HCT116 (cell line): ENCODE results near the gene ZBTB7B.

Experiments used
- CBX3 ChIP-seq: IDR thresholded peaks from 2 replicates; pipeline ENCODE4 v1.6.1; 2012; ENCODE audit warnings: low read depth
- CTCF ChIP-seq, 3 experiments: fragments of 200-600 bp in 1 of 3; sonication (generic) in 1 of 3; IDR thresholded peaks in 2 of 3; conservative IDR thresholded peaks in 1 of 3; 2 replicates each; pipeline ENCODE4 v1.5.1; 2012 to 2017; ENCODE audit warnings: low read depth in 2 of 3, low read length in 2 of 3, antibody characterized with exemption in 1 of 3, borderline replicate concordance in 1 of 3, control low read depth in 1 of 3, mild to moderate bottlenecking in 1 of 3, mixed read lengths in 1 of 3, mixed run types in 1 of 3, moderate library complexity in 1 of 3; ENCODE audit not compliant: insufficient read depth in 1 of 3
- EZH2 ChIP-seq: fragments of 200-600 bp; sonication (generic); IDR thresholded peaks from 2 replicates; pipeline ENCODE4 v1.6.1; 2017; ENCODE audit warnings: antibody characterized with exemption, mixed run types
- JUND ChIP-seq: IDR thresholded peaks from 2 replicates; pipeline ENCODE4 v1.6.1; 2012
- POLR2A ChIP-seq: IDR thresholded peaks from 2 replicates; pipeline ENCODE4 v1.7.0; 2011; ENCODE audit warnings: borderline replicate concordance; ENCODE audit not compliant: insufficient read depth, insufficient read length; ENCODE audit errors: extremely low read depth
- POLR2AphosphoS5 ChIP-seq: IDR thresholded peaks from 2 replicates; pipeline ENCODE4 v1.6.1; 2011; ENCODE audit warnings: mild to moderate bottlenecking, low read depth, low read length, moderate library complexity
- RAD21 ChIP-seq: IDR thresholded peaks from 2 replicates; pipeline ENCODE4 v1.6.1; 2012; ENCODE audit warnings: low read depth, mild to moderate bottlenecking
- REST ChIP-seq: IDR thresholded peaks from 2 replicates; pipeline ENCODE4 v1.6.1; 2012; ENCODE audit warnings: low read depth
- YY1 ChIP-seq: IDR thresholded peaks from 2 replicates; pipeline ENCODE4 v1.6.1; 2011; ENCODE audit warnings: low read length, low read depth, moderate library complexity, mild to moderate bottlenecking; ENCODE audit not compliant: insufficient replicate concordance; ENCODE audit errors: extremely low read depth
- ZNF274 ChIP-seq: fragments of 200-500 bp; sonication (Bioruptor generic); IDR thresholded peaks from 2 replicates; pipeline ENCODE4 v1.6.1; 2014; ENCODE audit warnings: mild to moderate bottlenecking, low read depth, low read length, inconsistent platforms
- TF ChIP-seq, protein P1 (sequence below): IDR thresholded peaks from 2 replicates; pipeline ENCODE4 v1.6.1; 2011; ENCODE audit warnings: mild to moderate bottlenecking, low read length, moderate library complexity; ENCODE audit not compliant: insufficient replicate concordance; ENCODE audit errors: extremely low read depth

GRCh38 chr1:155034318-155035208 is 32.0 kb downstream of the ZBTB7B start:
- TF ChIP-seq POLR2AphosphoS5 (no peak), CTCF (IDR thresholded peaks at IDR 0.05 in 2 of 3, conservative IDR thresholded peaks at IDR 0.05 in 1 of 3; ENCODE audit: borderline replicate concordance in 1 of 3, insufficient read depth in 1 of 3, low read depth in 2 of 3, low read length in 2 of 3) (no peak), RAD21 (no peak), POLR2A (no peak), REST (no peak), ZNF274 (no peak), EZH2 (no peak), JUND (no peak), CBX3 (no peak), YY1 (no peak)
- TF ChIP-seq, protein P1, sequence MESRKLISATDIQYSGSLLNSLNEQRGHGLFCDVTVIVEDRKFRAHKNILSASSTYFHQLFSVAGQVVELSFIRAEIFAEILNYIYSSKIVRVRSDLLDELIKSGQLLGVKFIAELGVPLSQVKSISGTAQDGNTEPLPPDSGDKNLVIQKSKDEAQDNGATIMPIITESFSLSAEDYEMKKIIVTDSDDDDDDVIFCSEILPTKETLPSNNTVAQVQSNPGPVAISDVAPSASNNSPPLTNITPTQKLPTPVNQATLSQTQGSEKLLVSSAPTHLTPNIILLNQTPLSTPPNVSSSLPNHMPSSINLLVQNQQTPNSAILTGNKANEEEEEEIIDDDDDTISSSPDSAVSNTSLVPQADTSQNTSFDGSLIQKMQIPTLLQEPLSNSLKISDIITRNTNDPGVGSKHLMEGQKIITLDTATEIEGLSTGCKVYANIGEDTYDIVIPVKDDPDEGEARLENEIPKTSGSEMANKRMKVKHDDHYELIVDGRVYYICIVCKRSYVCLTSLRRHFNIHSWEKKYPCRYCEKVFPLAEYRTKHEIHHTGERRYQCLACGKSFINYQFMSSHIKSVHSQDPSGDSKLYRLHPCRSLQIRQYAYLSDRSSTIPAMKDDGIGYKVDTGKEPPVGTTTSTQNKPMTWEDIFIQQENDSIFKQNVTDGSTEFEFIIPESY: no peak
